Body of pancreas (tissue), 4 donors: ENCODE results near the gene LAMC2.

Experiments
- CTCF ChIP-seq, 7 experiments: fragments of 450-650 bp in 4 of 7; fragments of 200-600 bp in 3 of 7; sonication (generic) in 3 of 7; IDR thresholded peaks; one replicate each; pipeline ENCODE4 v1.5.1; 2016 to 2019; ENCODE audit warnings: antibody characterized with exemption in 7 of 7
- POLR2A ChIP-seq, 3 donors: fragments of 450-650 bp; IDR thresholded peaks; one replicate each; pipeline ENCODE4 v1.6.1; 2016; ENCODE audit warnings: antibody characterized with exemption in 3 of 3, mild to moderate bottlenecking in 2 of 3

GRCh38 chr1:183199304-183199703, 13.2 kb downstream of the LAMC2 start:
- no peak for TF ChIP-seq POLR2A (IDR thresholded peaks at IDR 0.05)
- TF ChIP-seq CTCF (IDR thresholded peaks at IDR 0.05), result no peak
